Posterior cingulate gyrus (tissue), 11 donors: Measurements from ENCODE around the gene TMEM231.
"Not testable (repeated sequence)": the region's sequence is repeated elsewhere in the genome, so short reads cannot be mapped to it uniquely, and the experiment has no call there.

Source experiments
- DNase-seq, 10 donors: peaks; one replicate each; pipeline versions ENCODE4 v3.0.0 to v3.0.0-alpha.2; 2020 to 2021; ENCODE audit warnings: mixed read lengths in 3 of 10
- intact Hi-C: fragments of 100-400 bp; cut with DNase I; formaldehyde crosslinking; loops from one replicate; pipeline ENCODE4 v1.15.1; 2023

The TMEM231 gene

DNA sequence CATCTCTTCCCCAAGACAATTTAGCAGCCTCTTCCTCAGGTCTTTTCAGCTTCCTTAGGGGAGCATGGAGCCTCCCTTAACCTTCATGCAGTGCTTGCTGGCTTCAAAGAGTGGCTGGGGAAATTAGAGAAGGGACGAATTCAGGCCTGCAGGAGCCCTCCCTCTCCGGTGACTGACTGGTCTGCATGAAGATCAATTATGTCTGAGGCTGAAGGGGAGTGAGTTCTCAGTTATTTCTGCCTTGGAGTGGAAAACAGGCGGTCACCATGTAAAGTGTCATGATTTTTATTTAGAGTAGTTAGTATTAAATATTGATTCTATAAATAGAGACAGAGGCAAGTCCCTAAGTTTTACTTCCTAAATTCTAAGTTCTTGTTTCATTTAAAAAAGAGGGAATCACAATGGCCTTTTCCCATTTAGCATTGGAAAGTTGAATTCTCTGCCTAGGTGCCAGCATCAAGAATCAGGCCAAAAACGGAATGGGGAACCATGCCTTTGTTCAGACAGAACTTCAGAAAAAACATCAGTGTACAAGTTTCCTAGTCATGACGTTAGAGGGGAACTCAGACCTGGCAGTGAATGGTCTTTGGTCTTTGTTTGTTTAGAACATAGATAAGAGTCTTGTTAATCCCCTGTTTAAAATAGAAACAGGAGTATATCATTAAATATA lies 14.5 kb upstream of the TMEM231 start:
- no peak for DNase-seq
- intact Hi-C loops: no loop called here

DNA sequence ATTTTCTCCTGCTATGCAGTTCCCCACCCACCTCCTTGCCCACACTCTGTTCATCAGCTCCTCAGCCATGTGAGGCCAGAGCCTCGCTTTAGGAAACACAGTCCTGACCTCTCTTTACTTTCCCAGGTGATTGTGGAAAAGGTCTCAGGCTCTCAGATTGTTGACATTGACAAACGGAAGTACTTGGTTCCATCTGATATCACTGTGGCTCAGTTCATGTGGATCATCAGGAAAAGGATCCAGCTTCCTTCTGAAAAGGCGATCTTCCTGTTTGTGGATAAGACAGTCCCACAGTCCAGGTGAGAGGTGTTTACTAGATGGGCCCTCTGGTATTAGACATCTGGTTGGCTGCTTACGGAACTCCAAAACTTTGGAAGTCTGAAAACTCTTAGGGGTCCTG lies 11.9 kb upstream of the TMEM231 start:
- intact Hi-C loops: loop anchor here (5.0 kb wide), 1 partner anchor 194 kb away; no protein-coding TSS in a partner anchor
- no peak for DNase-seq

- DNase-seq: no peak
- intact Hi-C loops: loop anchor here (5.0 kb wide), 1 partner anchor 195 kb away; no protein-coding TSS in a partner anchor
Observed at GRCh38 chr16:75566758-75567255, 10.8 kb upstream of the TMEM231 start.

GRCh38 chr16:75566040-75566757 lies 10.1 kb upstream of the TMEM231 start, which contains the start of gene GABARAPL2:
Gene GABARAPL2, plus strand, starts transcription at chr16:75566379. Its CDS starts 108 bp downstream, at chr16:75566487.
- peak; percentile 75 to 98 (median 85) for DNase-seq
- intact Hi-C loops: loop anchor here (5.0 kb wide), 1 partner anchor 196 kb away; no protein-coding TSS in a partner anchor

- DNase-seq: no peak
- intact Hi-C loops: loop anchor here (5.0 kb wide), 1 partner anchor 197 kb away; no protein-coding TSS in a partner anchor
Observed at GRCh38 chr16:75565640-75566039, 9.6 kb upstream of the TMEM231 start.

- intact Hi-C loops: loop anchor here (5.0 kb wide), 1 partner anchor 63 kb away; the partner anchor contains the start of gene ADAT1
Observed at GRCh38 chr16:75559564-75560372, 3.7 kb upstream of the TMEM231 start.

GRCh38 chr16:75558846-75559401 lies 2.9 kb upstream of the TMEM231 start:
- intact Hi-C loops: loop anchor here (5.0 kb wide), 1 partner anchor 63 kb away; the partner anchor contains the start of gene ADAT1

More at GRCh38 chr16:75559564-75560372, 3.7 kb upstream of the TMEM231 start:
- no peak for DNase-seq

DNA sequence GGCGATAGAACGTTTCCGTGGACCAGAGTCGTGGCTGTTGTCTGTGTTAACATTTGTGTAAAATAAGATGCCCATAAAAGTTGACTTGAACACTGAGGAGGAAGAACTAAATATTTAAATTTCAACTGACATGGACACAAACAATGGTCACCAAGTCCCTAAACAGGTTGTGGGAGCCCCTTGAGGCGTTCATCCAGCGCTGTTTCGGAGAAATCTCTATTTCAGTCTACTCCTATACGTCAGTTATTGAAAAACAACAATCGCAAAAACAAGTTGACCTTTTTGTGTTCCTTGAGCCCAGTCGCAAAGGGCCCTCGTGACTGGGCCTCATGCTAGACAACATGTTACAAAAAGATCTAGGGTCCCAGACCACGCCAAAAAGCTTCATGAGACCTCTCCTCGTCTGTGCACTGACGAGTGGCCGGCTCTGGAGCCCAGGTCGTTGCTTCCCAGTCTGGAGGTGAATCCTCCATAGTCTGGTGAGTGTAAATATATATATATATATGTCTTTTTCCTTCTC lies 439 bp upstream of the TMEM231 start:
- no peak for DNase-seq
- intact Hi-C loops: loop anchor here (5.0 kb wide), 1 partner anchor 66 kb away; the partner anchor contains the start of gene ADAT1

More at GRCh38 chr16:75558846-75559401, 2.9 kb upstream of the TMEM231 start:
- DNase-seq: no peak

DNA sequence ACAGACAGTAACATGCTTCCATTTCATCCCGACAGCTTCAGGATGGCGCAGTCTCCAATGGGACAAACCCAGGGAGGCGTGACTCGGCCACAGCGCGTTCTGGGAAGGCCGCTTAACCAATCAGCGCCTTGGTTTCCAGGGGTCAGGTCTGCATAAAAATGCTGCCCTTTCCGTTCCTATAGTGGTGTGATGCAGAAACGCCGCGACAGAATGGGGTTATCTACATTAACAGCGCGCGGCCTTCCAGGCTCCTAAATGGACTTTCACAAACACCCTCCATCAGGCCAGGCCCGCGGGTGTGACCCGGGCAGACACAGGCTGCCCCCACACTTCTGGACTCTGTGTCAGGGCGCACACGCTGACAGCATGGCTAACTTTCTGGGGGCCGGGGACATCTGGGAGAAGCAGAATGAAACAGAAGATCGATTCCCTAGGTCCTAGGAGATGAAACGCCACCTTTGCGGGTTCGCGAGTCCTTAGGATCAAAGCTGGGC lies 792 bp downstream of the TMEM231 start:
- DNase-seq: peak; percentile 79 to 98 (median 90)
- intact Hi-C loops: loop anchor here (5.0 kb wide), 1 partner anchor 67 kb away; the partner anchor contains the start of gene ADAT1

DNA sequence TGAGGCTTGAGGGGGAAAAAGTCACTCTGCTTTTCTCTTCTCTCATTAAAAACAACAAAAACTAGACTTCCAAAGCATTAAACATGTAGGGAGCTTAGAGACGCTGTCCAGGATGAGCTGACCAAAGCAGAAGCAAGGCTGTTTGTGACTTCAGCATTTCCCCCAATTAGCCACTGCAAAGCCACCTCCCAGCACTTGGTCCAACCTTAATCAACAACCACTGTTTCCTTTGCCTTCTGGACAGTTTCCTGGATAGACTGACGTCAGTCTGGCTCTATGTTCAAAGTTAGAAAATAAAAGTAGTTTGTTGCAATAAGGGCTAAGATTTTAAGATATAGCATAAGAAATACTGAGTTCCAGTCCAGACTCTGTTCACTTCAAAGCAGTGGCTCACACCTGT lies 3.1 kb downstream of the TMEM231 start:
- intact Hi-C loops: no loop called here
- no peak for DNase-seq

DNA sequence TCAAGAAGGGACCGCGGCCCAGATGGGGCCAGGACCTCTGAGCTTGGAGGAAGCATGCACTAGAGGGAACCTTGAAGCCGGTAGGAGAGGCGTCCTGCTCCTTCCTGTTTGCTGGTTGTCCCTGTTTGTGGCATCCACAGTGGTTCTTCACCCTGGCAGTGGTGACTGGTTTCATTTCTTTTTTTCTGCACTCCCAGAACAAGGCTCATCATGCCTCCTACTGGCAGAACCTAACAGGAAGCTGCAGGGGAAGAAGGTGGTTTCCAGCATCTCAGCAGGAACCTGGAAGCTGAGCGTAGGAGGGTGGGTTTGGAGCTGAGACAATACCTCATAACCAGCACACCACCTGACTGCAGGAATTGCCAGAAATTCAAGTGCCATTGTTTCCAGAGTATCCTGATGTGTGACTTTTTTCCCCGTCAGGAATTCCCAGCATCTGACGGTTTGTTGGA lies 5.8 kb downstream of the TMEM231 start:
- peak in 5 of 10 donors; percentile 33 to 89 (median 37) for DNase-seq
- intact Hi-C loops: loop anchor here (2.0 kb wide), 1 partner anchor 79 kb away; no protein-coding TSS in a partner anchor

DNA sequence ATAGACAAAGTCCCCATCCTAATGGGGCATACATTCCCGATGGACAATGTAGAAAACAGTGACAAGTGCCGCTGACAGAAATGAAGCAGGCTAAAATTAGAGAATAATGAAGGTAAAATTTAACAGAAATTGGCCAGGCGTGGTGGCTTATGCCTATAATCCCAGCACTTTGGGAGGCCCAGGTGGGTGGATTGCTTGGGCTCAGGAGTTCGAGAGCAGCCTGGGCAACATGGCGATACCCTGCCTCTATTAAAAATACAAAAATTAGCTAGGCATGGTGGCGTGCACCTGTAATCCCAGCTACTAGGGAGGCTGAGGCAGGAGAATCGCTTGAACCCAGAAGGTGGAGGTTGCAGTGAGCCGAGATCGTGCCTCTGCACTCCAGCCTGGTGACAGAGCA lies 7.6 kb downstream of the TMEM231 start:
- DNase-seq, intact Hi-C loops: not testable (repeated sequence)

GRCh38 chr16:75546293-75546692 lies 9.8 kb downstream of the TMEM231 start:
- intact Hi-C loops: no loop called here
- no peak for DNase-seq

DNA sequence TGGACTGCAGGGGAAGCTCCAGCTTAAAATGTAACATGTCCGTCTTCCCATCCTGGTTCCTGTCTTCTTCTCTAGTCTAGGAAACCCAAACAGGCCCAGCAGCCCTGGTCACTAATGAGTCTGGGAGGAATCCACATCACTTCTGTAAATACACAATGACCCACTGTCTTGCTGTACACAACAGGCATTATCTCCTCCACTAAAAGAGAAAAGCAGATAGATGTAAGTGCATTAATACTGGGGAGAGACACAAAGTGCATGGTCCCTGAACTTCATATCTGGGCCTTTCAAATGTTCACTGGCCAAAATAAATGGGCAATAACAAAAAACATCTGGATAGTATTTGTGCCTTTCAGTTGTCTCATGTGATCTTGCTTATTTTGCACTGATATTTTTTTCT lies 10.2 kb downstream of the TMEM231 start:
- intact Hi-C loops, DNase-seq: not testable (repeated sequence)

DNA sequence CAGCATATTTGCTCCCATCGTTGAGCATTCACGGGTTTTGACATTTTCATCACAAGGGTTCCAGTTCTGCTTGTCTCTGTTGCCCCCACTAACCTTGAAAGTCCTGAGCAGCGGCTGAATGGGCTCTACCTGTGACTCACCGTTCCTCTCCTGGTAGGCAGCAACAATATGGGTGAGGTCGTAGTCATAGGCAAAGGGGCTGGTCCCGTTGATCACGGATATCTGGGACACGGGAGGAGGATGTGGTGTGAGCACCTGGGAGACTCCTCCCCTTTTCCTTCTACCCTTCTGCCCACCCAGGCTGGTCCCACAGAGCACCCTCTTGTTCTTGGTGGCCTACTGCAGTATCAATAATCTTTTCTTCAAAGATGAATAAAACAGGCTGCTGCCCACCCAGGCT lies 13.6 kb downstream of the TMEM231 start:
- intact Hi-C loops, DNase-seq: not testable (repeated sequence)

DNA sequence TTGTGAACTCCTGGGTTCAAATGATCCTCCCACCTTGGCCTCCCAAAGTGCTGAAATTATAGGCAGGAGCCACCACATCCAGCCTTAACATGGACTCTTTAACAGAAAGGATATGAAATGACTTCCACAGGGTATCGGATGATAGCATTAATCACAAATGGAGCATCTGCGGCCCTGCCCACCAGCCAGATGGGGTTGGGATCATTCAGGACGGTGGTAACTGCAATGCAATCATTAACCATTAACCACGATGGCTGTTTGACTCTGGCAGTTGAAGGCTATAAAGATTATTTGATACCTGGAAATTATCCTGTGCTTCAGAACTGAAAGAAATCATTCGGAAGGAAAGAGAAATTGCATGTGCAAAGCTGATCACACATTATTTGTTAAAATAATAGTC lies 14.8 kb downstream of the TMEM231 start:
- intact Hi-C loops: no loop called here
- DNase-seq: no peak

DNA sequence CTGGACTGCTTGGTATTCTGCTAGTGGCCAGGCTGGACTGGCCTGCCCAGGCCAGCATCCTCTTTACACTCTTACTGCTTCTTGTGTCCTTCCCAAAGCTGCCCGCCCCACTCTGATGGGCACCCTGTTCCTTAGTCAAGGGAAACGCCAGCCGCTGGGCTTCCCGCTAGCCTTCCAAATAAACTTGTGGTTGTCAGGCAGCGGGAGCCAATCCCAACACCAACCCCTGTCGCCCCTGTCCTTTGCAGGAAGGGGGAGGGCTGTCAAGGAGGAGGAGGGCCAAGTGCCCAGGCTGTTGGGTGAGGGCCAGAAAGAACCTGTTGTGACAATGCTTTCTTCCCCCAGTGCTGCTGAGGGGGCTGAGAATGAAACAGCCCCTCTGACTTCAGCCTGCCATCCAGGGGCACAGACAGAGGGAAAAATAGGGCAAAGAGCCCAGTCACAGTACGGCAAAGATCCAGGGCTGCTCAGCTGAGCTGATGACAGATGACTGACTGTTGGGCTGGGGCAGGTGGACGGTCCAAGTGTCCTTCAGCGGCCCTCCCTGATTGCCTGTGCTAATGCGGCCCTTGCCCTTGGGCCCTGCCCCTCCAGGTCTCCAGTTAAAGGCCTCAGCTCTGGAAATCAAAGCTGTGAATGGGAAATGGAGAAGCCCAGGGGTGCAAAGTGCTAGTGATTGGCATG lies 17.0 kb downstream of the TMEM231 start:
- DNase-seq: peak in 3 of 10 donors; percentile 10 to 53 (median 44)
- intact Hi-C loops: not testable (repeated sequence)

GRCh38 chr16:75537776-75538175 lies 18.3 kb downstream of the TMEM231 start:
- intact Hi-C loops: no loop called here
- DNase-seq: no peak

DNA sequence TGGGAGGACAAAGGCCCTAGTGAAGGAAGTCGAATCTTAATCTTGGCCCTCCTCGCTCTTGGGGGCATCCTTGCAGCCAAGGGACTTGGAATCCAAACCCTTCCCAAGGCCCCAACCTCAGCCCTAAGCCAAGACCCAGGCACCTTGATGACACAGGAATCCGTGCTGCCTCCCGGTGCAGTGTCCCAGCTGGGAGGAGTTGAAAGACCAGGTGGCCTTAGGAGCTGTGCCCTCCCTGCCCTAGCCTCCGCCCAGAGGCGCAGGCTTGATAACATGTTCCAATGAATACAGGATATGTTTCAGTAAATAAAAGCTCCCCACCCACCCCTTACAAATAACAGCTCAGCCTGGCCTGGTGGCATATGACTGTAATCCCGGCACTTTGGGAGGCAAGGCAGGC lies 20.2 kb downstream of the TMEM231 start, which contains the start of gene CHST5:
TSS of gene CHST5 (minus strand) at position 208 of the 400 bp plus-strand sequence. CDS start 5,724 bp downstream, outside the sequence.
- no peak for DNase-seq
- intact Hi-C loops: no loop called here
